Hippocampal formation (tissue), 2 donors: ENCODE results near the gene MAP4K3.

ENCODE experiments used
- DNase-seq, 2 donors: peaks; one replicate each; lab custom pipeline; 2025; lab: John Stamatoyannopoulos, UW

MAP4K3 gene

DNA sequence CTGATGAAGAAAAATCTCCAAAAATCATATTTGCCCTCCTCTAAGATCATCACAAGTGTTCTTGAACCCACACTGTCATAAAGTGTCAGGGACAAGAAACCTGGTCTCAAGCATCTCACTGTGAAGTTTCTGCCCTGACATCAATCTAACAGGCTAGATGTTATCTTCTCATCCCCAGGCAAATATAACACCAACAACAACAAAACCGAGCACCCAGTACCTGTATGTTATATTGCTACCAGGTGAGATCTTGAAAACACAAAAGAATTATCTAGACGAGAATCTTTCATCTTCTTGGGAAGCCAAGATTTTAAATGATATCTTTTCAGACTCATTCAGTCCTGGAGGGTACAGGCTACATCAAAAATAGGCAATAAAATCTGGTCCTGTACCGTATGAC is 8.8 kb upstream of the MAP4K3 start:
- DNase-seq, result no peak

GRCh38 chr2:39443009-39443408 is 5.9 kb upstream of the MAP4K3 start:
- DNase-seq, result no peak

GRCh38 chr2:39437522-39438296 is 624 bp upstream of the MAP4K3 start:
- DNase-seq, result peak in 1 of 2 donors; percentile 33

GRCh38 chr2:39435741-39436591 is 1.1 kb downstream of the MAP4K3 start:
- peak in 1 of 2 donors; percentile 3 for DNase-seq

GRCh38 chr2:39435234-39435633 is 1.9 kb downstream of the MAP4K3 start:
- DNase-seq, result peak in 1 of 2 donors; percentile 8

- no peak for DNase-seq
Observed at GRCh38 chr2:39434233-39434897, 2.7 kb downstream of the MAP4K3 start.

GRCh38 chr2:39433586-39434195 is 3.4 kb downstream of the MAP4K3 start:
- no peak for DNase-seq

GRCh38 chr2:39432701-39433100 is 4.4 kb downstream of the MAP4K3 start:
- no peak for DNase-seq

DNA sequence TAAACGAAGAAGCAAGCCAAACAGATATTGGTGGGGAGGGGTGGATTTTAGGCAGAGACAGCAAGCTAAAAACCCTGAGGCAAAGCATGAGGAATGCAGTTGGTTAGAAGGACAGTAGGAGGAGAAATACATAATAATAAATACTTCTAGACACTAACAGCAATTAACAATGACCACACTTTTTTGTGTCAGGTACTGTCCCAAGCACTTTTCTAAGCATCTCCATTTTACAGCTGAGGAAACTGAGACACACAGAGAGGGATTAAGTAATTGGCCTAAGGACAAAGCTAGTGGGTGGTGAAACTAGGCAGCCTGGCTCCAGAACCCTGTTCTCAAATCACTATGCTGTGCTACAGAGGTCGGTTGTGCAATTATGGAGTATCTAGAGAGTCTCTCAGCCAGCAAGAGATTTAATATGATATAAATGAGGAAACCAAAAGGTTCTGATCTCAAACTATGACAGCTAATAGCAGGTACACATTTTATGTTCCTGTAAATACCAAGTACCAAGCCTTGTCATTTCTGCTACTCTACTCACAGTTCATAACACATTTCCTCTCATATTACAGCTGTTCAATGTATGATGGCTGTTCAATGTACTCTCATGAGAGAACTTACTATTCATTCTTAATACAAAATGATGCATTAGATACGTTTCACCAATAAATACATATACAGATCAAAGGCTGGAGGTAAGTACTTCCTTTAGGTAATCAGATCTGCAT is 5.3 kb downstream of the MAP4K3 start:
- no peak for DNase-seq

GRCh38 chr2:39429746-39430145 is 7.3 kb downstream of the MAP4K3 start:
- DNase-seq, result no peak

DNA sequence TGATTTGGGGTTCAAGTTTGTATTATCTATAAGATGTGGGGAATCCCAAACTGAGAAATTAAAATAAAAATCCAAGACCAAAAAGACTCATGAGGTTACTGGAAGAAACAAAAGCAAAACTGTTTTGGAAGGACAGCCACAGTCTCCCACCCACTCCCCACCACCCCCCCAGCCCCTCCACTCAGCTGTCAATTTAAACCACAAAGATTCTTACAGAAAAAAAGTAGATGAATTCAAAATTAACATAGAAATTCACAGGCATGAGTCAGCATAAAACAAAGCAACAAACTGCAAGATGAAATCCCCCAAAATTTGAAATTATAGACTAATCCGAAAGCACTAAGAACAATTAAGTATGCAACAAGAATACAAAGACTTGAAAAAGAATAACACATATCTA is 12.1 kb downstream of the MAP4K3 start:
- no peak for DNase-seq

GRCh38 chr2:39422700-39423099 is 14.4 kb downstream of the MAP4K3 start:
- DNase-seq, result no peak

GRCh38 chr2:39421354-39421753 is 15.7 kb downstream of the MAP4K3 start:
- no peak for DNase-seq

GRCh38 chr2:39419282-39420223 is 17.5 kb downstream of the MAP4K3 start:
- DNase-seq, result no peak

- no peak for DNase-seq
Observed at GRCh38 chr2:39418491-39418890, 18.6 kb downstream of the MAP4K3 start.

GRCh38 chr2:39416140-39416539 is 20.9 kb downstream of the MAP4K3 start:
- no peak for DNase-seq

DNA sequence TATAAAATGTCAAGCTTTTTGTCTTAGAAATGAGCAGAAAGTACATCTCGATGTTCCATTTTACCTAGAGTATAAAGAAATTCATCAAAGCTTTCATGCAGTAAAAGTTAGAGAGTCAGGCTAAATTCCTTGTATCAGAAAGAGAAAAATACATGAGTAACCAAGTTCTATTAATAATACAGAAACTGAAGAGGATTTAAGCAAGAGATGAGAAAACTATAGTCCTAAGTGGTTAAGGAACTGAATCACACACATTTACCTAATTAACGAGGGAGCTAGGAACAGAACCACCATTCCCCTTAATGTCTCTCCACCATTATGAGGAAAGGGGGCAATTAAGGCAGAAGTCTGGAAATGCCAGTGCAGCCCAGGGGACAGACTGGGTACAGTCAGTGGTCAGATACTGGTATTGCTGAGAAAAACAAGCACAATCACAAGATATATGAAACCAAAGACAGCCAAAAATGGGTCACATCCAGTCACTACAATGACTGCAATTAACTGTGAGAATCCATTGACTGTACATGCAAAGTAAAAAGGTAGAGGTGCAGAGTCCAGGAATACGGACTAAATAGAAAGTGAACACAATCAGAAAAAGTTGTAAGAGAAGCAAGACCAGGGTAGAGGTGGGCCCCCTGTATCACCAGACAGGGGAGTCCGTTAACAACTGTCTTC is 23.9 kb downstream of the MAP4K3 start:
- DNase-seq, result no peak

- DNase-seq, result no peak
Observed at GRCh38 chr2:39411181-39411944, 25.7 kb downstream of the MAP4K3 start.
